22Rv1 (cell line): ENCODE measurements around the gene NXPH3.

Source experiments
- CTCF ChIP-seq: fragments of 450-650 bp; IDR thresholded peaks from 2 replicates; pipeline ENCODE4 v1.5.1; 2017; ENCODE audit warnings: mild to moderate bottlenecking
- ZFX ChIP-seq: fragments of 450-650 bp; IDR thresholded peaks from 2 replicates; pipeline ENCODE4 v1.6.1; 2017; ENCODE audit warnings: antibody characterized with exemption, borderline replicate concordance

GRCh38 chr17:49566668-49567071, 9.0 kb upstream of the NXPH3 start:
- TF ChIP-seq CTCF (no peak), ZFX (no peak)
